HG02852 (cell line): ENCODE results near the gene TLE4.
"Not testable (repeated sequence)": the region's sequence is repeated elsewhere in the genome, so short reads cannot be mapped to it uniquely, and the experiment has no call there.

Experiments used
- ATAC-seq: cut with Tn5 transposase; IDR thresholded peaks from one replicate; pipeline ENCODE4 v1.9.1; 2021; ENCODE audit warnings: mild to moderate bottlenecking, moderate library complexity; ENCODE audit not compliant: unreplicated experiment

Gene TLE4

GRCh38 chr9:79571309-79572031 is at the start of gene TLE4:
Gene TLE4, plus strand, starts transcription at chr9:79571965. Its CDS starts 826 bp downstream, at chr9:79572791.
- peak; percentile 83 for ATAC-seq

GRCh38 chr9:79522793-79523192 is 49.0 kb upstream of the TLE4 start:
- ATAC-seq: no peak

- no peak for ATAC-seq
These were observed 47.5 kb upstream of the TLE4 start for GRCh38 chr9:79524266-79524665.

GRCh38 chr9:79526149-79526672 is 45.6 kb upstream of the TLE4 start:
- ATAC-seq: no peak

- no peak for ATAC-seq
These were observed 36.2 kb upstream of the TLE4 start for GRCh38 chr9:79535534-79535933.

- no peak for ATAC-seq
These were observed 33.9 kb upstream of the TLE4 start for GRCh38 chr9:79537838-79538237.

GRCh38 chr9:79542735-79543620 is 28.8 kb upstream of the TLE4 start:
- ATAC-seq: no peak

- not testable (repeated sequence) for ATAC-seq
These were observed 27.4 kb upstream of the TLE4 start for GRCh38 chr9:79544375-79544774.

- ATAC-seq: no peak
These were observed 20.2 kb upstream of the TLE4 start for GRCh38 chr9:79551586-79551985.

GRCh38 chr9:79551994-79552393 is 19.8 kb upstream of the TLE4 start:
- no peak for ATAC-seq

- ATAC-seq: no peak
These were observed 16.2 kb upstream of the TLE4 start for GRCh38 chr9:79555474-79556089.

GRCh38 chr9:79559495-79560181 is 12.1 kb upstream of the TLE4 start:
- ATAC-seq: no peak

GRCh38 chr9:79562749-79563386 is 8.9 kb upstream of the TLE4 start:
- no peak for ATAC-seq

GRCh38 chr9:79564105-79564504 is 7.7 kb upstream of the TLE4 start:
- no peak for ATAC-seq

- peak; percentile 96 for ATAC-seq
These were observed 6.5 kb upstream of the TLE4 start for GRCh38 chr9:79565245-79565644.

- no peak for ATAC-seq
These were observed 4.1 kb upstream of the TLE4 start for GRCh38 chr9:79567671-79568098.

GRCh38 chr9:79568337-79569101 is 3.2 kb upstream of the TLE4 start:
- ATAC-seq: no peak

- ATAC-seq: no peak
These were observed 1.8 kb upstream of the TLE4 start for GRCh38 chr9:79569814-79570447.
